ENCODE measurements around the gene GAS2L2. TPM values are rescaled to one million over a fixed set of nuclear protein-coding genes. Genes with fewer than 3 reads are reported as not detected.

Gene GAS2L2
- polyA plus RNA-seq, 1 donor (not counting 4 experiments of a cell fraction or from before 2014, with no cell fraction given): 0.05 TPM

GRCh38 chr17:35773129-35773528, 20.1 kb upstream of the GAS2L2 start:
- Histone ChIP-seq H4K20me1 (ENCODE audit: control insufficient read depth, extremely low read depth, insufficient read depth, low read length) (no peaks in the 10 kb centered on the region), H3K9me1 (ENCODE audit: control insufficient read depth, extremely low read depth, insufficient read depth, low read length) (no peaks in the 10 kb centered on the region), H3K4me1 (ENCODE audit: control insufficient read depth, extremely low read depth, insufficient read depth, low read length) (peaks cover 17% of the 10 kb centered on the region), H3K79me2 (ENCODE audit: control insufficient read depth, insufficient read depth, low read length) (no peaks in the 10 kb centered on the region), H3K4me3 (ENCODE audit: control insufficient read depth in 2 of 3, extremely low read depth in 1 of 3, insufficient read depth in 2 of 3, low read depth in 1 of 3, low read length in 3 of 3) (no peak overlapping the region), H3K9ac (ENCODE audit: control insufficient read depth, extremely low read depth, insufficient read depth, low read length) (no peak overlapping the region), H2AFZ (ENCODE audit: control insufficient read depth, low read length) (no peak overlapping the region), H3K36me3 (ENCODE audit: control insufficient read depth in 2 of 2, extremely low read depth in 1 of 2, insufficient read depth in 2 of 2, low read length in 2 of 2) (peaks cover 8 to 10% of the 10 kb centered on the region in 2 experiments), H3K27ac (ENCODE audit: control insufficient read depth, insufficient read depth, low read length) (no peak overlapping the region), H3K9me3 (ENCODE audit: control insufficient read depth, low read depth, low read length) (no peaks in the 10 kb centered on the region), H3K27me3 (ENCODE audit: control insufficient read depth, extremely low read depth, insufficient read depth, low read length) (no peaks in the 10 kb centered on the region), H3K4me2 (ENCODE audit: control insufficient read depth, extremely low read depth, insufficient read depth, low read depth, low read length) (no peak overlapping the region)
- dilution Hi-C loops (cut with MboI; ENCODE audit: extremely low pct_ligation_motif_present, low sequenced_read_pairs): no loop called here
- TF ChIP-seq, protein P1, sequence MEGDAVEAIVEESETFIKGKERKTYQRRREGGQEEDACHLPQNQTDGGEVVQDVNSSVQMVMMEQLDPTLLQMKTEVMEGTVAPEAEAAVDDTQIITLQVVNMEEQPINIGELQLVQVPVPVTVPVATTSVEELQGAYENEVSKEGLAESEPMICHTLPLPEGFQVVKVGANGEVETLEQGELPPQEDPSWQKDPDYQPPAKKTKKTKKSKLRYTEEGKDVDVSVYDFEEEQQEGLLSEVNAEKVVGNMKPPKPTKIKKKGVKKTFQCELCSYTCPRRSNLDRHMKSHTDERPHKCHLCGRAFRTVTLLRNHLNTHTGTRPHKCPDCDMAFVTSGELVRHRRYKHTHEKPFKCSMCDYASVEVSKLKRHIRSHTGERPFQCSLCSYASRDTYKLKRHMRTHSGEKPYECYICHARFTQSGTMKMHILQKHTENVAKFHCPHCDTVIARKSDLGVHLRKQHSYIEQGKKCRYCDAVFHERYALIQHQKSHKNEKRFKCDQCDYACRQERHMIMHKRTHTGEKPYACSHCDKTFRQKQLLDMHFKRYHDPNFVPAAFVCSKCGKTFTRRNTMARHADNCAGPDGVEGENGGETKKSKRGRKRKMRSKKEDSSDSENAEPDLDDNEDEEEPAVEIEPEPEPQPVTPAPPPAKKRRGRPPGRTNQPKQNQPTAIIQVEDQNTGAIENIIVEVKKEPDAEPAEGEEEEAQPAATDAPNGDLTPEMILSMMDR (optimal IDR thresholded peaks at IDR 0.05 in 1 of 3, IDR thresholded peaks at IDR 0.05 in 1 of 3, conservative IDR thresholded peaks at IDR 0.05 in 1 of 3; ENCODE audit: extremely low read depth in 1 of 3, insufficient read depth in 2 of 3, low read length in 3 of 3): no peak
- TF ChIP-seq EZH2 (IDR thresholded peaks at IDR 0.05; ENCODE audit: low read length): no peak
- DNase-seq (ENCODE audit: low read depth, low spot score) (no peak), FAIRE-seq (no peak)

DNA sequence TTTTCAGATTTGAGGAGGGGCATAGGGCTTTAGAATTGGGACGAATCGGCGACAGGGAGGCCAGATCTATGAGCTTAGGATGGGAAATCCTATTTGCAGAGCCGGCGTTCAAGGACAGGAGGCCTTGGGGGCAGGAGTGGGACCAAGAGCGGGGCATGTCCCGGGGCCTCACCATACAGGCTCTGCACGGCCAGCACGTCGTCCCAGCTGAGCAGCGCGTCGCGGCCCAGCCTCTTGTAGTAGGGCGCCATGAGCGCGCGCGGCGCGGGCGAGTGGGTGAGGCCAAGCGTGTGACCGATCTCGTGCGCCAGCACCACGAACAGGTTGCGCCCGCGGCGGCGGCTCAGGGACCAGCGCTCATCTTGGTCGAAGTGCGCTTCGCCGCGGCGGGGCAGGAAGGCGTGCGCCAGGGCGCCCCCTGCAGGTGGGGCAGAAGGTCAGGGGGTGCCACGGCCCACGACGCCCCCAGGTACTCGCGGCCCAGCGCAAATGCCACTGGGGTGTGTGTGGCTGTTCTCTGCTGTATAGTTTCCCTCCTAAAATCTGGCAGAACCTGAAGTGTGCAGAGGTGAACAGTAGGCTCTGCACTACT, 17.0 kb upstream of the GAS2L2 start:
- no peak for TF ChIP-seq EZH2 (IDR thresholded peaks at IDR 0.05; ENCODE audit: low read length)
- TF ChIP-seq, protein P1 (optimal IDR thresholded peaks at IDR 0.05 in 1 of 3, IDR thresholded peaks at IDR 0.05 in 1 of 3, conservative IDR thresholded peaks at IDR 0.05 in 1 of 3; ENCODE audit: extremely low read depth in 1 of 3, insufficient read depth in 2 of 3, low read length in 3 of 3): peak; percentile 24 to 53 (median 25)
- H3K9me3 ChIP-seq (ENCODE audit: control insufficient read depth, low read depth, low read length): no peaks in the 10 kb centered on the region
- H2AFZ ChIP-seq (ENCODE audit: control insufficient read depth, low read length): no peak overlapping the region
- H3K79me2 ChIP-seq (ENCODE audit: control insufficient read depth, insufficient read depth, low read length): no peaks in the 10 kb centered on the region
- H3K9ac ChIP-seq (ENCODE audit: control insufficient read depth, extremely low read depth, insufficient read depth, low read length): no peak overlapping the region
- H3K36me3 ChIP-seq (ENCODE audit: control insufficient read depth in 2 of 2, extremely low read depth in 1 of 2, insufficient read depth in 2 of 2, low read length in 2 of 2): peaks cover 0 to 5% of the 10 kb centered on the region in 2 experiments
- no peaks in the 10 kb centered on the region for H3K27me3 ChIP-seq (ENCODE audit: control insufficient read depth, extremely low read depth, insufficient read depth, low read length)
- no peak overlapping the region for H3K4me3 ChIP-seq (ENCODE audit: control insufficient read depth in 2 of 3, extremely low read depth in 1 of 3, insufficient read depth in 2 of 3, low read depth in 1 of 3, low read length in 3 of 3)
- dilution Hi-C loops (cut with MboI; ENCODE audit: extremely low pct_ligation_motif_present, low sequenced_read_pairs): no loop called here
- H3K27ac ChIP-seq (ENCODE audit: control insufficient read depth, insufficient read depth, low read length): no peak overlapping the region
- no peak overlapping the region for H3K4me2 ChIP-seq (ENCODE audit: control insufficient read depth, extremely low read depth, insufficient read depth, low read depth, low read length)
- peaks cover 6% of the 10 kb centered on the region for H3K4me1 ChIP-seq (ENCODE audit: control insufficient read depth, extremely low read depth, insufficient read depth, low read length)
- FAIRE-seq (no peak), DNase-seq (ENCODE audit: low read depth, low spot score) (no peak)
- no peaks in the 10 kb centered on the region for H4K20me1 ChIP-seq (ENCODE audit: control insufficient read depth, extremely low read depth, insufficient read depth, low read length)
- no peaks in the 10 kb centered on the region for H3K9me1 ChIP-seq (ENCODE audit: control insufficient read depth, extremely low read depth, insufficient read depth, low read length)

Measured in keratinocyte (primary cell).